Activated T-cell treated with anti-CD3 and anti-CD28 coated beads, Interleukin-2, amount 50 U/mL, for 4 hours (primary cell): Measurements from ENCODE around the gene RBM44. TPM values are rescaled to one million over a fixed set of nuclear protein-coding genes. Genes with fewer than 3 reads are reported as not detected.

Experiments used
- ATAC-seq, 2 donors: fragments of 200-7000 bp; cut with Tn5 transposase; one replicate each; pipeline ENCODE4 v1.10.0; 2021
- DNase-seq: peaks from one replicate; pipeline ENCODE4 v3.0.0-alpha.2; 2020
- H3K27me3 Mint-ChIP-seq: one replicate; pipeline ENCODE4 v1.8.0; 2021; ENCODE audit warnings: low read depth, mixed read lengths
- H3K36me3 Mint-ChIP-seq: one replicate; pipeline ENCODE4 v1.8.0; 2022; ENCODE audit warnings: mixed read lengths; ENCODE audit not compliant: insufficient read depth
- H3K4me1 Mint-ChIP-seq: one replicate; pipeline ENCODE4 v1.8.0; 2021; ENCODE audit warnings: low read depth, mixed read lengths
- H3K4me3 Mint-ChIP-seq: one replicate; pipeline ENCODE4 v1.8.0; 2021; ENCODE audit warnings: mild to moderate bottlenecking, moderate library complexity, mixed read lengths
- H3K9me3 Mint-ChIP-seq: one replicate; pipeline ENCODE4 v1.8.0; 2021; ENCODE audit warnings: mixed read lengths
- total RNA-seq, 3 donors: library from RNA; stranded (reverse); gene quantifications; one replicate each; pipeline ENCODE4 v1.2.1, GENCODE V29; 2021

RBM44 gene
- total RNA-seq, 3 donors from 2014 or later: 0.33 to 0.69 (median 0.68) TPM

- Mint-ChIP-seq H3K4me3 (peak overlapping the region; percentile 52), H3K4me1 (peaks cover 8% of the 10 kb centered on the region), H3K9me3 (no peaks in the 10 kb centered on the region), H3K27me3 (peaks cover 37% of the 10 kb centered on the region), H3K36me3 (no peaks in the 10 kb centered on the region)
- DNase-seq (no peak), ATAC-seq (peak; percentile 66 to 74)
Measured at GRCh38 chr2:237858294-237859081, 59.9 kb downstream of the RBM44 start.

GRCh38 chr2:237859082-237859433, 60.5 kb downstream of the RBM44 start:
- no peak overlapping the region for H3K4me3 Mint-ChIP-seq
- H3K9me3 Mint-ChIP-seq: no peaks in the 10 kb centered on the region
- no peak for DNase-seq
- H3K36me3 Mint-ChIP-seq: no peaks in the 10 kb centered on the region
- peaks cover 8% of the 10 kb centered on the region for H3K4me1 Mint-ChIP-seq
- peaks cover 39% of the 10 kb centered on the region for H3K27me3 Mint-ChIP-seq
- ATAC-seq: no peak

- ATAC-seq: peak; percentile 53 to 63
- Mint-ChIP-seq H3K4me1 (peaks cover 8% of the 10 kb centered on the region), H3K9me3 (no peaks in the 10 kb centered on the region)
Measured at GRCh38 chr2:237859533-237860272, 61.1 kb downstream of the RBM44 start, which contains the start of gene RAMP1. TSS of gene RAMP1 (plus strand) at chr2:237859623. CDS start at chr2:237859676, 53 bp downstream.

GRCh38 chr2:237860273-237860935, 61.8 kb downstream of the RBM44 start:
- no peaks in the 10 kb centered on the region for H3K9me3 Mint-ChIP-seq
- H3K4me3 Mint-ChIP-seq: peak overlapping the region; percentile 60
- H3K27me3 Mint-ChIP-seq: peaks cover 47% of the 10 kb centered on the region
- DNase-seq (no peak), ATAC-seq (no peak)
- H3K4me1 Mint-ChIP-seq: peaks cover 8% of the 10 kb centered on the region
- H3K36me3 Mint-ChIP-seq: no peaks in the 10 kb centered on the region

More at GRCh38 chr2:237859533-237860272, 61.1 kb downstream of the RBM44 start, which contains the start of gene RAMP1:
- H3K27me3 Mint-ChIP-seq: peaks cover 45% of the 10 kb centered on the region
- no peaks in the 10 kb centered on the region for H3K36me3 Mint-ChIP-seq
- DNase-seq: no peak
- H3K4me3 Mint-ChIP-seq: peak within 1 kb of the TSS; percentile 60

- H3K9me3 Mint-ChIP-seq: no peaks in the 10 kb centered on the region
- peaks cover 8% of the 10 kb centered on the region for H3K4me1 Mint-ChIP-seq
- H3K27me3 Mint-ChIP-seq: peaks cover 47% of the 10 kb centered on the region
- ATAC-seq (no peak), DNase-seq (no peak)
- no peak overlapping the region for H3K4me3 Mint-ChIP-seq
- no peaks in the 10 kb centered on the region for H3K36me3 Mint-ChIP-seq
Measured at GRCh38 chr2:237861875-237862527, 63.4 kb downstream of the RBM44 start.

GRCh38 chr2:237862528-237862895, 63.9 kb downstream of the RBM44 start:
- H3K27me3 Mint-ChIP-seq: peaks cover 47% of the 10 kb centered on the region
- no peak for DNase-seq

GRCh38 chr2:237863102-237863511, 64.5 kb downstream of the RBM44 start:
- no peaks in the 10 kb centered on the region for H3K9me3 Mint-ChIP-seq
- H3K36me3 Mint-ChIP-seq: no peaks in the 10 kb centered on the region
- no peak for ATAC-seq

More at GRCh38 chr2:237862528-237862895, 63.9 kb downstream of the RBM44 start:
- Mint-ChIP-seq H3K36me3 (no peaks in the 10 kb centered on the region), H3K4me1 (peaks cover 8% of the 10 kb centered on the region), H3K9me3 (no peaks in the 10 kb centered on the region), H3K4me3 (no peak overlapping the region)
- ATAC-seq: no peak

GRCh38 chr2:237863689-237864443, 65.3 kb downstream of the RBM44 start:
- peaks cover 7% of the 10 kb centered on the region for H3K4me1 Mint-ChIP-seq
- no peak for ATAC-seq
- H3K9me3 Mint-ChIP-seq: no peaks in the 10 kb centered on the region
- H3K27me3 Mint-ChIP-seq: peaks cover 41% of the 10 kb centered on the region
- no peak for DNase-seq
- H3K4me3 Mint-ChIP-seq: no peak overlapping the region
- no peaks in the 10 kb centered on the region for H3K36me3 Mint-ChIP-seq

More at GRCh38 chr2:237863102-237863511, 64.5 kb downstream of the RBM44 start:
- H3K27me3 Mint-ChIP-seq: peaks cover 45% of the 10 kb centered on the region
- H3K4me1 Mint-ChIP-seq: peaks cover 8% of the 10 kb centered on the region
- no peak overlapping the region for H3K4me3 Mint-ChIP-seq
- DNase-seq: no peak

- ATAC-seq: no peak
- no peak for DNase-seq
- Mint-ChIP-seq H3K27me3 (peaks cover 42% of the 10 kb centered on the region), H3K9me3 (no peaks in the 10 kb centered on the region), H3K4me1 (peaks cover 12% of the 10 kb centered on the region), H3K4me3 (no peak overlapping the region), H3K36me3 (no peaks in the 10 kb centered on the region)
Measured at GRCh38 chr2:237864444-237864931, 65.9 kb downstream of the RBM44 start.

- peaks cover 12% of the 10 kb centered on the region for H3K4me1 Mint-ChIP-seq
- no peak overlapping the region for H3K4me3 Mint-ChIP-seq
- H3K36me3 Mint-ChIP-seq: no peaks in the 10 kb centered on the region
- peaks cover 45% of the 10 kb centered on the region for H3K27me3 Mint-ChIP-seq
- ATAC-seq: no peak
- no peaks in the 10 kb centered on the region for H3K9me3 Mint-ChIP-seq
- DNase-seq: no peak
Measured at GRCh38 chr2:237864940-237865622, 66.5 kb downstream of the RBM44 start.

GRCh38 chr2:237865623-237866041, 67.1 kb downstream of the RBM44 start:
- DNase-seq (no peak), ATAC-seq (no peak)
- no peaks in the 10 kb centered on the region for H3K9me3 Mint-ChIP-seq
- H3K4me3 Mint-ChIP-seq: no peak overlapping the region
- H3K27me3 Mint-ChIP-seq: peaks cover 44% of the 10 kb centered on the region
- no peaks in the 10 kb centered on the region for H3K36me3 Mint-ChIP-seq
- H3K4me1 Mint-ChIP-seq: peaks cover 10% of the 10 kb centered on the region

GRCh38 chr2:237866101-237866621, 67.6 kb downstream of the RBM44 start:
- peaks cover 43% of the 10 kb centered on the region for H3K27me3 Mint-ChIP-seq

GRCh38 chr2:237867465-237867864, 68.9 kb downstream of the RBM44 start:
- Mint-ChIP-seq H3K36me3 (no peaks in the 10 kb centered on the region), H3K9me3 (no peaks in the 10 kb centered on the region), H3K4me1 (peaks cover 10% of the 10 kb centered on the region), H3K27me3 (peaks cover 40% of the 10 kb centered on the region), H3K4me3 (no peak overlapping the region)
- no peak for DNase-seq
- ATAC-seq: no peak

More at GRCh38 chr2:237866101-237866621, 67.6 kb downstream of the RBM44 start:
- DNase-seq (no peak), ATAC-seq (no peak)
- H3K36me3 Mint-ChIP-seq: no peaks in the 10 kb centered on the region
- H3K4me3 Mint-ChIP-seq: no peak overlapping the region
- H3K9me3 Mint-ChIP-seq: no peaks in the 10 kb centered on the region
- H3K4me1 Mint-ChIP-seq: peaks cover 10% of the 10 kb centered on the region
